Sigmoid colon (tissue), 7 donors: ENCODE measurements around the gene SULT1C2. TPM values are rescaled to one million over a fixed set of nuclear protein-coding genes. Genes with fewer than 3 reads are reported as not detected.

ENCODE experiments used
- DNase-seq: peaks from one replicate; pipeline ENCODE4 v3.0.0-alpha.2; 2019
- H3K27ac ChIP-seq, 4 donors: fragments of 200-600 bp; sonication (generic); one replicate each; pipeline ENCODE4 v1.5.1; 2016 to 2019; ENCODE audit warnings: mild to moderate bottlenecking in 1 of 4
- H3K27me3 ChIP-seq, 3 donors: fragments of 200-600 bp; sonication (generic); one replicate each; pipeline ENCODE4 v1.5.1; 2019; ENCODE audit warnings: mild to moderate bottlenecking in 1 of 3
- H3K36me3 ChIP-seq, 4 donors: fragments of 200-600 bp; sonication (generic); one replicate each; pipeline ENCODE4 v1.5.1; 2016 to 2019
- H3K4me1 ChIP-seq, 4 donors: fragments of 200-600 bp; sonication (generic); one replicate each; pipeline ENCODE4 v1.5.1; 2017 to 2019
- H3K4me3 ChIP-seq, 4 donors: fragments of 200-600 bp; sonication (generic); one replicate each; pipeline ENCODE4 v1.5.1; 2017 to 2019; ENCODE audit warnings: mild to moderate bottlenecking in 2 of 4, moderate library complexity in 1 of 4
- H3K9me3 ChIP-seq, 4 donors: fragments of 200-600 bp in 3 of 4; sonication (generic) in 3 of 4; one replicate each; pipeline versions ENCODE4 v1.5.1 to v1.6.1; 2013 to 2019
- EP300 ChIP-seq, 4 donors: sonication (generic); formaldehyde crosslinking; IDR thresholded peaks; one replicate each; pipeline ENCODE4 v1.6.1; 2017; ENCODE audit warnings: antibody characterized with exemption in 4 of 4
- POLR2A ChIP-seq, 2 donors: fragments of 450-650 bp; IDR thresholded peaks; one replicate each; pipeline ENCODE4 v1.6.1; 2016; ENCODE audit warnings: antibody characterized with exemption in 2 of 2, mild to moderate bottlenecking in 2 of 2, moderate library complexity in 2 of 2
- POLR2AphosphoS5 ChIP-seq, 4 donors: sonication (generic); formaldehyde crosslinking; IDR thresholded peaks; one replicate each; pipeline ENCODE4 v1.6.1; 2017; ENCODE audit warnings: antibody characterized with exemption in 4 of 4
- WGBS, 2 donors: extraction: QIAGEN DNeasy Blood & Tissue Kit; methylation state at CpG; one replicate each; pipeline ENCODE4 v1.1.7; 2013; 5-methylcytosine and 5-hydroxymethylcytosine counted together
- intact Hi-C: fragments of 100-400 bp; cut with DNase I; formaldehyde crosslinking; loops from one replicate; pipeline ENCODE4 v1.15.1; 2023
- polyA plus RNA-seq, 3 donors: library from polyadenylated mRNA; stranded (reverse); fragments of 200-250 nt; gene quantifications; one replicate each; pipeline ENCODE4 v1.2.3, GENCODE V29; 2013
- total RNA-seq, 4 donors: library from RNA; depleted of rRNA; stranded (reverse); fragments of >200 nt; gene quantifications; one replicate each; pipeline ENCODE4 v1.1.0, GENCODE V29; 2016
- TF ChIP-seq, protein P1 (sequence below), 4 experiments: fragments of 450-650 bp in 3 of 4; fragments of 200-600 bp in 1 of 4; IDR thresholded peaks; one replicate each; pipeline ENCODE4 v1.5.1; 2016 to 2019; ENCODE audit warnings: antibody characterized with exemption in 4 of 4, mild to moderate bottlenecking in 3 of 4, moderate library complexity in 2 of 4
- donor health status: healthy with polysubstance abuse.
- donor health status: Bipolar disorder and iron deficiency.
- donor health status: healthy.

The SULT1C2 gene
- total and polyA plus RNA-seq, 7 donors = 0.28 to 1.8 (median 0.67) TPM; not detected in 4

DNA sequence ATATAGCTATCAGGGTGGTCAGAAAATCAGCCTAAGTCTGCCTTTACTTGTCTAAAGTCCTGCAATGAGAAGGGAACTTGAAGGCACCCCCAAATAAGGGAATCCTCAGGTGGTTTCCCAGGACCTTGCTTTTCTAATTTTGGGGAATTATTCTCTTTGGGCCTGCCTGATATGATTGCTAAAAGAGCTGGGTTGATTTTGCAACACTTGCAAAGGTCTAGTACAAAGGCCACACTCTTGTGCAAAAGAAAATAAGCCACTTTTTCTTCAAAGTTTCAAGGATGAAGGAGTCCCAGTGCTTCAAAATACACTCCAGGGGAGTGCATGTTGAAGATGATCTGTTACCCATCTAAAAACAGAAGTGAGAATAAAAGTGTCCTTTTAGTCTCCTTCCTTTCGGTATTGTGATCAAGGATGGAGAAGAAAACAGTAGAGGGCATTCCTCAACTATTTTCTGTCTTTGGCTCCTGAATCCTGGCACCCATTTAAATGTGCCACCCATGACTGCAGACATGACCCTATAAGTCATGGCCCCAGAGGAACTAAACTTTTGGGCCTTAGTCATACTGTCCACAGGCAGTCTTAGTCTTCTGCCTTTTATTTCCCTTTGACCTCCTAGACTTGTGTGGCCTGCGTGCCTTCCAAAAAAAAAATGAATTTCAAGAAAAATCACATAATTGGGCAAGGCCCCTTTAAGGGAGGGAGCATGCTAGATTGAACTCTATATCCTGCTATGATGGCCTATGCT lies 43.9 kb upstream of the SULT1C2 start:
- peaks cover 0 to 4% (median 0%) of the 10 kb centered on the region in 4 donors for H3K9me3 ChIP-seq
- no peak overlapping the region for H3K27ac ChIP-seq
- H3K36me3 ChIP-seq = no peaks in the 10 kb centered on the region
- no peak for DNase-seq
- H3K4me3 ChIP-seq = no peak overlapping the region
- no peaks in the 10 kb centered on the region for H3K4me1 ChIP-seq
- intact Hi-C loops = no loop called here
- 91 to 94% methylated on average over 2 of the region's 2 CpGs for WGBS, 2 donors
- TF ChIP-seq EP300 (IDR thresholded peaks at IDR 0.05) = no peak
- no peak for TF ChIP-seq POLR2A (IDR thresholded peaks at IDR 0.05)
- no peaks in the 10 kb centered on the region for H3K27me3 ChIP-seq

DNA sequence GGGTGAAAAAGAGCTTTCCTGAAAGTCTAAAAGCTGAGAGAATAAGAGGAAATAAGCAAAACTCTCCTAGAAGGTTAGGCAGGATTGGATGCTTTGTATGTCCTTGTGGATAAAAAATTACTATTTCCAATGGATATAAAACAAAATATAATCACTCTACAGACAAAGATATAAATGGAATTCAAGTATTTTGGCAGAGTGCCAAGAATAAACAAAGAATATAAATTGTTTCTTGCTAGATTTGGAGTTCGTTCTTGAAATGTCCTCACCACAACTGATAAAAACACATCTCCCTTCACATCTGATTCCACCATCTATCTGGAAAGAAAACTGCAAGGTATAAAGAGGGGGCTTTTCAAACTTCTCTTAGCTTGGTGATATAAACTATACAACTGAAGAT lies 35.6 kb upstream of the SULT1C2 start:
- H3K4me3 ChIP-seq = no peak overlapping the region
- no peak overlapping the region for H3K27ac ChIP-seq
- H3K9me3 ChIP-seq = no peaks in the 10 kb centered on the region
- no peak for DNase-seq
- intact Hi-C loops = no loop called here
- H3K4me1 ChIP-seq = no peaks in the 10 kb centered on the region
- no peaks in the 10 kb centered on the region for H3K36me3 ChIP-seq
- TF ChIP-seq EP300 (IDR thresholded peaks at IDR 0.05) (no peak), POLR2A (IDR thresholded peaks at IDR 0.05) (no peak), POLR2AphosphoS5 (IDR thresholded peaks at IDR 0.05) (no peak)
- TF ChIP-seq, protein P1, sequence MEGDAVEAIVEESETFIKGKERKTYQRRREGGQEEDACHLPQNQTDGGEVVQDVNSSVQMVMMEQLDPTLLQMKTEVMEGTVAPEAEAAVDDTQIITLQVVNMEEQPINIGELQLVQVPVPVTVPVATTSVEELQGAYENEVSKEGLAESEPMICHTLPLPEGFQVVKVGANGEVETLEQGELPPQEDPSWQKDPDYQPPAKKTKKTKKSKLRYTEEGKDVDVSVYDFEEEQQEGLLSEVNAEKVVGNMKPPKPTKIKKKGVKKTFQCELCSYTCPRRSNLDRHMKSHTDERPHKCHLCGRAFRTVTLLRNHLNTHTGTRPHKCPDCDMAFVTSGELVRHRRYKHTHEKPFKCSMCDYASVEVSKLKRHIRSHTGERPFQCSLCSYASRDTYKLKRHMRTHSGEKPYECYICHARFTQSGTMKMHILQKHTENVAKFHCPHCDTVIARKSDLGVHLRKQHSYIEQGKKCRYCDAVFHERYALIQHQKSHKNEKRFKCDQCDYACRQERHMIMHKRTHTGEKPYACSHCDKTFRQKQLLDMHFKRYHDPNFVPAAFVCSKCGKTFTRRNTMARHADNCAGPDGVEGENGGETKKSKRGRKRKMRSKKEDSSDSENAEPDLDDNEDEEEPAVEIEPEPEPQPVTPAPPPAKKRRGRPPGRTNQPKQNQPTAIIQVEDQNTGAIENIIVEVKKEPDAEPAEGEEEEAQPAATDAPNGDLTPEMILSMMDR (IDR thresholded peaks at IDR 0.05) = no peak
- no peaks in the 10 kb centered on the region for H3K27me3 ChIP-seq
- WGBS, 2 donors = 18 to 50% methylated on average over 1 of the region's 1 CpG

DNA sequence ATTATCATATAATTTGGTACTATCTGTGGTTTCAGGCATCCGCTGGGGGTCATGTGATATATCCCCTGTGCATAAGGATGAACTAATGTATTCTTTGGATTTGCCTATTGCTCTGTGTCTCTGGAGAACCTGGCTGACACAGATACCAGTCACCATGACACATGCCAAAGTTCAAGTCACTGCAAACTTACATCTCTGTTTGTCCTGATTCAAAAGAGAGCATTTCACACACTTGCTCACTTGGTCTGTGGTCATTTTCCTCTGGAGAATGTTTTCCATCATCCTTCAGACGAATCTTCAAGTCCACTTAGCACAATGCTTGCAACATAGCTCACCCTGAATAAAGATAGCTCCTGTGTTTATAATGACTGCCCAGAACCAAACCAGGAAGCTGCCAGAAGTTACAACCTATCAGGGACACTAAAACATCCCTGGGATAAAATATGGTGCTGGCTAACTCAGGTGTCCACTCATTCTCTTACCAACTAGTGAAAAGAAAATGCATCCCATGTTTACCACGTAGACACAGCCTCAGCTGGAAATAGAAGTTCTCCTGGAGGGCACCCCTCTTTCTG lies 30.9 kb upstream of the SULT1C2 start:
- H3K27me3 ChIP-seq = no peaks in the 10 kb centered on the region
- no peaks in the 10 kb centered on the region for H3K9me3 ChIP-seq
- H3K27ac ChIP-seq = no peak overlapping the region
- no peak for TF ChIP-seq POLR2A (IDR thresholded peaks at IDR 0.05)
- TF ChIP-seq EP300 (IDR thresholded peaks at IDR 0.05) = no peak
- no peak for TF ChIP-seq POLR2AphosphoS5 (IDR thresholded peaks at IDR 0.05)
- TF ChIP-seq, protein P1 (IDR thresholded peaks at IDR 0.05) = no peak
- intact Hi-C loops = no loop called here
- no peak overlapping the region for H3K4me3 ChIP-seq
- no peak for DNase-seq
- H3K36me3 ChIP-seq = no peaks in the 10 kb centered on the region
- H3K4me1 ChIP-seq = no peaks in the 10 kb centered on the region
- WGBS, 2 donors = 63 to 66% methylated on average over 3 of the region's 3 CpGs

DNA sequence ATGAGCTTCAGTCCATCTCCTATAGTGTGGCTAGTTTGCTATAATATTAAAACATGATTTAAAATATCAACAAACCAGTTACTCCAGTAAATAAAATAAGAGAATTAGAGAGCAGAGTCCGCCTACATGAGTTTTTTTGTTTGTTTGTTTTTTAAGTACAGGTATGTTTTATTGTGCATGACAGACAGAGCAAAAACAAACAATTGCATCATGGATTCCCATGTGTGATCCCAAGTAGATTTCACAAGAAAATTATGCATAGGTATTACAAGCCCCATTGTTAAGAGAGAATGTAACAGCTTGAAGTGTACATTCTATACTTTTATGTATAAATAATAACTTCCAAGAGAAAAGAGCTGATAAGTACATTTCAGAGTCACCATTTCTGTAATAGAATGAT lies 27.9 kb upstream of the SULT1C2 start:
- no peaks in the 10 kb centered on the region for H3K27me3 ChIP-seq
- intact Hi-C loops = no loop called here
- H3K4me3 ChIP-seq = no peak overlapping the region
- DNase-seq = no peak
- H3K9me3 ChIP-seq = no peaks in the 10 kb centered on the region
- H3K27ac ChIP-seq = no peak overlapping the region
- TF ChIP-seq POLR2A (IDR thresholded peaks at IDR 0.05) (no peak), POLR2AphosphoS5 (IDR thresholded peaks at IDR 0.05) (no peak), EP300 (IDR thresholded peaks at IDR 0.05) (no peak)
- TF ChIP-seq, protein P1 (IDR thresholded peaks at IDR 0.05) = no peak
- H3K4me1 ChIP-seq = no peaks in the 10 kb centered on the region
- H3K36me3 ChIP-seq = no peaks in the 10 kb centered on the region
- 80 to 87% methylated on average over 1 of the region's 1 CpG for WGBS, 2 donors

DNA sequence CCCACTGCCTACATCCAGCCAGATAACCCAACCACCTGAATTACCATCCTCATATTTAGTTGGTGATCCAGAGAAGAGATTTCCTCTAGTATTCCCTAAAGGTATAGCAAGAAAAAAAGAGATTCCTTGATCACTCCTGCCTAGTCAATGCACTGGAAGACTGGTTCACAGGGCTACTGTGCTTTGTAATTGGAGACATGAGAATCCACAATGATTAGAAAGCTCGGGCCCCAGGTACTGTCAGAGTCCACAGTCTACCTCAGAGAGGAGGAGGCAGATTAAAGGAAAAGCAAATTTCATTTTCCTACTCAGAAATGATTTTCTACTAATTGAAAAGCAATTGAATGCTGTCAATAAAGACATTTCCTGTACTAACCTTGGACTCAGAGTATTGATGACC lies 26.7 kb upstream of the SULT1C2 start:
- intact Hi-C loops = no loop called here
- no peak overlapping the region for H3K4me3 ChIP-seq
- H3K4me1 ChIP-seq = peaks cover 0 to under 1% (median under 1%) of the 10 kb centered on the region in 4 donors
- H3K36me3 ChIP-seq = no peaks in the 10 kb centered on the region
- H3K9me3 ChIP-seq = no peaks in the 10 kb centered on the region
- TF ChIP-seq POLR2AphosphoS5 (IDR thresholded peaks at IDR 0.05) (no peak), POLR2A (IDR thresholded peaks at IDR 0.05) (no peak), EP300 (IDR thresholded peaks at IDR 0.05) (no peak)
- TF ChIP-seq, protein P1 (IDR thresholded peaks at IDR 0.05) = no peak
- H3K27ac ChIP-seq = no peak overlapping the region
- DNase-seq = no peak
- WGBS, 2 donors = 80 to 84% methylated on average over 1 of the region's 1 CpG
- H3K27me3 ChIP-seq = no peaks in the 10 kb centered on the region
